Adipocyte (in vitro differentiated cells): Measurements from ENCODE around the gene PLEKHG3.
A peak's percentile ranks its signal among the peaks of the same experiment; 100 is the strongest.

Experiments
- DNase-seq: peaks from one replicate; pipeline ENCODE4 v3.0.0-alpha.2; 2015; ENCODE audit warnings: low read depth
- H3K27me3 ChIP-seq: replicated peaks from 2 replicates; pipeline ENCODE4 v1.7.0; 2013; ENCODE audit warnings: mild to moderate bottlenecking, low read length, moderate library complexity; ENCODE audit not compliant: control insufficient read depth, insufficient read depth
- H3K36me3 ChIP-seq: 2 replicates; pipeline ENCODE4 v1.7.0; 2013; ENCODE audit warnings: low read length, mild to moderate bottlenecking, moderate library complexity; ENCODE audit not compliant: control insufficient read depth, insufficient read depth, severe bottlenecking
- H3K4me1 ChIP-seq: 2 replicates; pipeline ENCODE4 v1.7.0; 2013; ENCODE audit warnings: mild to moderate bottlenecking, low read length, moderate library complexity; ENCODE audit not compliant: control insufficient read depth, insufficient read depth
- H3K4me3 ChIP-seq: 2 replicates; pipeline ENCODE4 v1.7.0; 2013; ENCODE audit warnings: mild to moderate bottlenecking, low read length, moderate library complexity
- H3K9ac ChIP-seq: 2 replicates; pipeline ENCODE4 v1.7.0; 2013; ENCODE audit warnings: mild to moderate bottlenecking, low read length, moderate library complexity
- H3K9me3 ChIP-seq: 2 replicates; pipeline ENCODE4 v1.7.0; 2013; ENCODE audit warnings: mild to moderate bottlenecking, low read length, moderate library complexity; ENCODE audit not compliant: control insufficient read depth

The PLEKHG3 gene

DNA sequence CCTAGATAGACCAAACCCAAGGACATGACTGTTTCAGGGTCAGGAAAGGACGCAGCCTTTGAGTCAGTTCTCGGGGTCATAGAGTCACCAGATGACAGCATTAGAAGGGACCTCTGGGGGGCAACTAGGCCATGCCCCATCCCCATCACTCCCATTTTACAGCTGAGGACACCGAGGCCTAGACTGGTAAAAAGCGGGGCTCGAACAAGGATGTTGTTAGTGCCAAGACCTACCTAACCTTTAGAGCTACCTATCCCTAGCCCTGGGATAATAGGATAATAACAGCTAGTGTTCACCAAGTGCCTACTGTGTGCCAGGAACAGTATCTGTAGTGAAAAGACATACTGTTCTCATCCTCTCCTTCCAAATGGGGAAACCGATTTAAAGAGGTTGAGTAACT, 48.7 kb downstream of the PLEKHG3 start:
- no peak overlapping the region for H3K4me3 ChIP-seq
- no peaks in the 10 kb centered on the region for H3K36me3 ChIP-seq
- no peak for DNase-seq
- H3K27me3 ChIP-seq: peaks cover 37% of the 10 kb centered on the region
- peaks cover 2% of the 10 kb centered on the region for H3K4me1 ChIP-seq
- no peak overlapping the region for H3K9ac ChIP-seq
- no peaks in the 10 kb centered on the region for H3K9me3 ChIP-seq

- DNase-seq: no peak
- Histone ChIP-seq H3K27me3 (peaks cover 37% of the 10 kb centered on the region), H3K4me1 (peaks cover 6% of the 10 kb centered on the region), H3K4me3 (no peak overlapping the region), H3K9me3 (no peaks in the 10 kb centered on the region), H3K36me3 (no peaks in the 10 kb centered on the region), H3K9ac (no peak overlapping the region)
These were observed 49.1 kb downstream of the PLEKHG3 start for GRCh38 chr14:64753374-64753773.

GRCh38 chr14:64753999-64754398, 49.8 kb downstream of the PLEKHG3 start:
- H3K4me3 ChIP-seq: no peak overlapping the region
- no peaks in the 10 kb centered on the region for H3K9me3 ChIP-seq
- no peak for DNase-seq
- peaks cover 12% of the 10 kb centered on the region for H3K4me1 ChIP-seq
- no peak overlapping the region for H3K9ac ChIP-seq
- H3K36me3 ChIP-seq: no peaks in the 10 kb centered on the region
- peaks cover 37% of the 10 kb centered on the region for H3K27me3 ChIP-seq

- no peak overlapping the region for H3K4me3 ChIP-seq
- no peaks in the 10 kb centered on the region for H3K36me3 ChIP-seq
- no peaks in the 10 kb centered on the region for H3K9me3 ChIP-seq
- H3K9ac ChIP-seq: no peak overlapping the region
- peaks cover 42% of the 10 kb centered on the region for H3K27me3 ChIP-seq
- H3K4me1 ChIP-seq: peaks cover 14% of the 10 kb centered on the region
- DNase-seq: no peak
These were observed 50.5 kb downstream of the PLEKHG3 start for GRCh38 chr14:64754685-64755084.

DNA sequence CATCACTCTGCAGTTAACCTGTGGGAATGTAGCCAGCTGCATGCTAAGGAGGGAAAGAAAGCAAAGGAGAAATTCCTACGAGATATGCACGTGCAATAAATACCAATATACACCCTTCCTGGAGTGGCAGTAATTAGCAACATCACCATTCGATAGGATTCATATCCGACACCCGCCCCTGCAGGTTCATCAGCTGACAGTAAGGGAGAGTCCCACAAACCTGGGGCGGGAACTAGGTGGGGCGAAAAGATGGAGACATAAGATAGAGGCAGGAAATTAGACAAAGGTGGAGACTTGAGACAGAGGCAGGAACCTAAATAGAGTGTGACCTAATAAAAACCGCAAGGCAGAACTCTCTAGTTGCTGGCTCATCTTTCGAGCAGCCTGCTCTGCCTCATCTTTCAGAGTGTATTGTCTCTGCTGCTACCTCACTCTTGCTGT, 51.6 kb downstream of the PLEKHG3 start:
- no peak for DNase-seq
- Histone ChIP-seq H3K4me1 (peaks cover 14% of the 10 kb centered on the region), H3K36me3 (no peaks in the 10 kb centered on the region), H3K9ac (no peak overlapping the region), H3K4me3 (no peak overlapping the region), H3K27me3 (peaks cover 52% of the 10 kb centered on the region), H3K9me3 (no peaks in the 10 kb centered on the region)

DNA sequence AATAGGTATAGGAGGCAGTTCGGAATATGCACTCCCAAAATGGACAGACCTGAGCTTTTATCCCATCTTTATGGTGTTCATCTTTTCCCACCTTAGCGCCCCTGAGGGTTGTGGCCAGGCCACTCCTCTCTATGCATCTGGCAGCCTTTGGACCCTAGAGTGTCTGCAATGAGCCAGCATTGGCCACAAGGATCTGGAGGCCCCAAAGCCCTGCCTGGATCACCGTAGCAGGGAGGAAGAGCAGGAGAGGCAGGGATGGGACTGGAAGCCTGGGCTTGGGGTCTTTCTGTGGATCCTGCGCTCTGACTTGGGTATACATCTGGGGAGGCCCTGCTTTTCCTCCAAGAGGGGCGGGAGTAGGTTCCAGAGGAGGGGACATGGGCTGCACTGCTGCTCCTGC, 52.5 kb downstream of the PLEKHG3 start:
- DNase-seq: no peak
- H3K36me3 ChIP-seq: no peaks in the 10 kb centered on the region
- H3K4me3 ChIP-seq: no peak overlapping the region
- H3K27me3 ChIP-seq: peaks cover 56% of the 10 kb centered on the region
- no peak overlapping the region for H3K9ac ChIP-seq
- H3K9me3 ChIP-seq: no peaks in the 10 kb centered on the region
- peaks cover 16% of the 10 kb centered on the region for H3K4me1 ChIP-seq

DNA sequence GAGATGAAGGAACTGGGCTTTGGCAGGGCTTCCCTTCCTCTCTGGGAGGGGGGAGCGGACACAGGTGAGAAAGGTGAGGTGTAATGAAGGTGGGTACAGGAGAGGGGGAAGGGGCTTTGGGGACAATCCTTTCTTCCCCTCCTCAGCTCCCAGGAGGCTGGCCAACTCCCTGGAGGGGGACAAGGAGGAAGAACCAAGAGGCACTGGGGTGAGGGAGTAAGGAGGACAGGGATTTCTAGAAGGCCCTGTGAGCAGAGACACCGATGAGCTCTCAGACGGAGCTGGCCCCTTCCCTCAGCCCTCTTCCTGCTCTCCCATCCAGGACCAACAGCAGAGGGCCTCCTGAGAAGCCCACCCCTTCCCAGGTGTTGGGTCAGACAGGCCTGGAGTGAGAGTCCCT, 53.4 kb downstream of the PLEKHG3 start:
- H3K9me3 ChIP-seq: no peaks in the 10 kb centered on the region
- H3K27me3 ChIP-seq: peaks cover 49% of the 10 kb centered on the region
- peaks cover 24% of the 10 kb centered on the region for H3K4me1 ChIP-seq
- no peaks in the 10 kb centered on the region for H3K36me3 ChIP-seq
- H3K4me3 ChIP-seq: no peak overlapping the region
- no peak for DNase-seq
- H3K9ac ChIP-seq: no peak overlapping the region

GRCh38 chr14:64758025-64758521, 53.8 kb downstream of the PLEKHG3 start:
- H3K9me3 ChIP-seq: no peaks in the 10 kb centered on the region
- no peak overlapping the region for H3K4me3 ChIP-seq
- H3K4me1 ChIP-seq: peaks cover 24% of the 10 kb centered on the region
- no peak for DNase-seq
- H3K9ac ChIP-seq: no peak overlapping the region
- H3K27me3 ChIP-seq: peaks cover 45% of the 10 kb centered on the region
- H3K36me3 ChIP-seq: no peaks in the 10 kb centered on the region

DNA sequence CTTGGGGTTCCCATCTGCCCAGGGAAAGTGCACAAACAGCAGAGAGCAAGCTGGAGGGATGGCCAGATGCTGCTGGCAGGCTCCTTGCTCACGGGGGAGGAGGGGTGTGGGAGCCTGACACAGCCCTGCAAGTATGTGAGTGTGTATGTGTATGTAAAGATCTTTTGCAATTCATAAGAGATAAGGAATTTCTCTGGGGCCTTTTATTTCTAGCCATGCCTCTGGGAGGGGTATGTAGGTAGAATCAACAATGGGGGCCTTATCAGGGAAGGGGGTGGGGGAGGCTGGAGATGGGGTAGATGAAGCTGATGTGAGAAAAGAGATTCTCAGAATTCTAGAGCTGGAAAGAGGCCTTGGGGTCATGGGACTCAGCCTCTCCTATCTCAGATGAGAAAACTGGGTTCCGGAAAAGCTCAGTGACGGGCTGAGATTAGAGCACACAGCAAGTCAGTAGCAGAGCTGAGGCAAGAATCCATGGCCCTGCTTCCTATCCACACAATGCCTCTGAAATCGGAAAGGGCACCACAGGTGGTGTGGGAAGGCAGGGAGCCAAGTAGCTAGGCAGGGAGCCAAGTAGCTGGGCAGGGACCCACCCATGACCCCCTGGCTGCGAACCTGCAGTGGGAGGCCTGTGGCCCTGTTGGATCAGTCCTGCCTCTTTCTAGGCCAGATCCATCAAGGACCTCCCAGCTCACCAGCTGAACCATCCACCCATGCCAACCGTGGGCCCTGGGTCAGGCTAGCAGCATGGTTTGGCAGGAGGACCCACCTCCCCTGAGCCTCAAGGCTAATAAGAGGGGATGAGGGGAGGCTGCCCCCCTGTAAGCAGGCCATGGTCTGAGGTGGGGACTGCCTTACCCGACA, 54.7 kb downstream of the PLEKHG3 start:
- DNase-seq: peak; percentile 87
- Histone ChIP-seq H3K4me1 (peaks cover 24% of the 10 kb centered on the region), H3K4me3 (no peak overlapping the region), H3K27me3 (peaks cover 39% of the 10 kb centered on the region), H3K36me3 (no peaks in the 10 kb centered on the region), H3K9me3 (no peaks in the 10 kb centered on the region), H3K9ac (no peak overlapping the region)

- DNase-seq: no peak
These were observed 55.3 kb downstream of the PLEKHG3 start for GRCh38 chr14:64759555-64759938.

DNA sequence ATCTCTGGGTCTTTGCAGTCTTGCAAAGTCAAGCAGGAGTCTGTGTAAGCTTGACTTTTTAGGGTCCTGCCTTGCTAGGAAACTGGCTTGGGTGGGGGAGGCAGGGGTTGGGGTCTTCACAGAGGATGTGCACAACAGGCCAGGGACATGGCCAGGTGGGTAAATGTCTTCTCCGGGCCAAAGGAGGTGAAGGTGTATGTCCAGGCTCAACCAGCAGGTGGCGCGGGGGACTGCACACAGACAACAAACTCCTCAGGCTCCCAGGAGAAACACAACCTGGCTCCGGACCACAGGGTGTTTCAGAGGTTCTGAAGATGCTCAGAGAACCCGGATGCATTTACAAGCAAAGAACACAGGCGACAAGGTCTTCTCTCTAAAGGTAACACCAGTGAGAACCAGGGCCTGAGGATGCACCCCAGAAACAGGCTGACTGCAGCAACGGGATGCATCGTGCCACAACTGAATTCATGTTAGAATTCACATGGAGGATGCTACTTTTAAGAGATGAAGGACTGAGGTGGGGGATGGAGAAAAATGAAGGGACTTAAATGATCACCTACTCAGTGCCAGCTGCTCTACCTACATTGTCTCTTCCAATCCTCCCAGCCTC, 56.0 kb downstream of the PLEKHG3 start:
- DNase-seq: peak; percentile 55
- Histone ChIP-seq H3K36me3 (no peaks in the 10 kb centered on the region), H3K4me1 (peaks cover 29% of the 10 kb centered on the region), H3K4me3 (no peak overlapping the region), H3K9ac (no peak overlapping the region), H3K27me3 (peaks cover 25% of the 10 kb centered on the region), H3K9me3 (no peaks in the 10 kb centered on the region)

More at GRCh38 chr14:64759555-64759938, 55.3 kb downstream of the PLEKHG3 start:
- peaks cover 32% of the 10 kb centered on the region for H3K27me3 ChIP-seq
- H3K9me3 ChIP-seq: no peaks in the 10 kb centered on the region
- H3K4me3 ChIP-seq: no peak overlapping the region
- no peak overlapping the region for H3K9ac ChIP-seq
- H3K4me1 ChIP-seq: peaks cover 27% of the 10 kb centered on the region
- H3K36me3 ChIP-seq: no peaks in the 10 kb centered on the region
